Astrocyte (in vitro differentiated cells and primary cell): Measurements from ENCODE around the gene WWTR1. TPM values are rescaled to one million over a fixed set of nuclear protein-coding genes. Genes with fewer than 3 reads are reported as not detected.

ENCODE experiments used
- DNase-seq: peaks from one replicate; pipeline ENCODE4 v3.0.0-alpha.2; 2010; ENCODE audit warnings: low read depth
- FAIRE-seq: peaks from 2 replicates; lab custom pipeline; 2011; peaks lifted over from hg19 to GRCh38; lab: Jason Lieb, UNC
- H2AFZ ChIP-seq: 2 replicates; pipeline ENCODE4 v1.6.0; 2012; ENCODE audit warnings: low read depth, low read length, inconsistent platforms
- H3K27ac ChIP-seq: 2 replicates; pipeline ENCODE4 v1.5.1; 2011; ENCODE audit warnings: low read depth, low read length, inconsistent platforms
- H3K27me3 ChIP-seq: 2 replicates; pipeline ENCODE4 v1.6.0; 2011; ENCODE audit warnings: low read length, inconsistent platforms; ENCODE audit not compliant: insufficient read depth
- H3K36me3 ChIP-seq: 2 replicates; pipeline ENCODE4 v1.5.1; 2011; ENCODE audit warnings: low read length, inconsistent platforms; ENCODE audit not compliant: insufficient read depth
- H3K4me1 ChIP-seq: 2 replicates; pipeline ENCODE4 v1.5.1; 2011; ENCODE audit warnings: low read length, inconsistent platforms; ENCODE audit not compliant: insufficient read depth
- H3K4me2 ChIP-seq: 2 replicates; pipeline ENCODE4 v1.6.0; 2012; ENCODE audit warnings: low read length, inconsistent platforms
- H3K4me3 ChIP-seq: 2 replicates; pipeline ENCODE4 v1.5.1; 2011; ENCODE audit warnings: low read depth, mild to moderate bottlenecking, low read length, inconsistent platforms; ENCODE audit not compliant: insufficient read depth
- H3K79me2 ChIP-seq: 2 replicates; pipeline ENCODE4 v1.6.0; 2012; ENCODE audit warnings: mild to moderate bottlenecking, low read length, inconsistent platforms; ENCODE audit not compliant: insufficient read depth
- H3K9ac ChIP-seq: 2 replicates; pipeline ENCODE4 v1.6.0; 2012; ENCODE audit warnings: mild to moderate bottlenecking, low read length, inconsistent platforms
- H3K9me3 ChIP-seq: 2 replicates; pipeline ENCODE4 v1.5.1; 2012; ENCODE audit warnings: low read depth, mild to moderate bottlenecking, low read length, inconsistent platforms; ENCODE audit not compliant: insufficient read depth
- H4K20me1 ChIP-seq: 2 replicates; pipeline ENCODE4 v1.6.0; 2012; ENCODE audit warnings: low read length, inconsistent platforms; ENCODE audit not compliant: insufficient read depth
- H3K27ac Mint-ChIP-seq: one replicate; pipeline ENCODE4 v1.8.0; 2021; ENCODE audit warnings: mild to moderate bottlenecking, mixed read lengths; ENCODE audit not compliant: unreplicated experiment
- H3K27me3 Mint-ChIP-seq: one replicate; pipeline ENCODE4 v1.8.0; 2021; ENCODE audit warnings: low read depth, mixed read lengths; ENCODE audit not compliant: unreplicated experiment
- H3K36me3 Mint-ChIP-seq: one replicate; pipeline ENCODE4 v1.8.0; 2021; ENCODE audit warnings: low read depth, mixed read lengths; ENCODE audit not compliant: unreplicated experiment
- H3K4me1 Mint-ChIP-seq: one replicate; pipeline ENCODE4 v1.8.0; 2021; ENCODE audit warnings: low read depth, mixed read lengths; ENCODE audit not compliant: unreplicated experiment
- H3K4me3 Mint-ChIP-seq: one replicate; pipeline ENCODE4 v1.8.0; 2021; ENCODE audit warnings: mild to moderate bottlenecking, moderate library complexity, mixed read lengths; ENCODE audit not compliant: unreplicated experiment
- H3K9me3 Mint-ChIP-seq: one replicate; pipeline ENCODE4 v1.8.0; 2021; ENCODE audit warnings: mild to moderate bottlenecking, mixed read lengths; ENCODE audit not compliant: unreplicated experiment
- EZH2 ChIP-seq: IDR thresholded peaks from 2 replicates; pipeline ENCODE4 v1.6.1; 2012; ENCODE audit warnings: mild to moderate bottlenecking, low read length, inconsistent platforms; ENCODE audit not compliant: insufficient read depth
- total RNA-seq: library from RNA; stranded (reverse); gene quantifications from 2 replicates; pipeline ENCODE4 v1.2.1, GENCODE V29; 2021
- TF ChIP-seq, protein P1 (sequence below): IDR thresholded peaks from 2 replicates; pipeline ENCODE4 v1.5.1; 2011; ENCODE audit warnings: low read depth, mild to moderate bottlenecking, inconsistent platforms, low read length, moderate library complexity; ENCODE audit not compliant: insufficient read depth

WWTR1 gene
- total RNA-seq, 1 donor from 2014 or later, result 94.3 TPM

DNA sequence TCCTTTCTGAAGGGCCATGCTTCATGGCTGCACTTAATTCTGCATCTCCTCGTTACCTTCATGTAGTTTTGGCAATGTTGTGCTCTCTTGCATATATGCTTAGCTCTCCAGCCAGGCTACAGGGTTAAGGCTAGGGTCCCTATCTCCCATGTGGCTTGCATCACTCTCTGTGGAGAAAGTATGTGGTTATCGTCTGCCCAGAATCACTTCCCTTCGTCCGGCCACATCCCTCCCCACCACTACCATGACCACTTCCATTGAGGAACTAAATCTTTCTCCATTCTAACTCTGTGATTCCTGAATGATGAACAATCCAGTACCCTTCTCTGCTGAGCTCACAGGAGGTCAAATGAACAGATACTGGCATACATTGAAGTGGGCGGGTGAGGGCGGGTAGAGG is 34.0 kb downstream of the WWTR1 start:
- Histone ChIP-seq H3K27me3 (no peaks in the 10 kb centered on the region), H4K20me1 (peaks cover 62% of the 10 kb centered on the region), H3K27ac (no peak overlapping the region), H3K4me1 (peaks cover 49% of the 10 kb centered on the region), H2AFZ (no peak overlapping the region), H3K36me3 (no peaks in the 10 kb centered on the region), H3K4me3 (no peak overlapping the region), H3K4me2 (peak overlapping the region; percentile 14), H3K9me3 (no peaks in the 10 kb centered on the region), H3K79me2 (peaks cover 89% of the 10 kb centered on the region), H3K9ac (no peak overlapping the region)
- Mint-ChIP-seq H3K4me3 (no peak overlapping the region), H3K27me3 (no peaks in the 10 kb centered on the region), H3K9me3 (no peaks in the 10 kb centered on the region), H3K36me3 (peaks cover 14% of the 10 kb centered on the region), H3K27ac (peak overlapping the region; percentile 73), H3K4me1 (peaks cover 59% of the 10 kb centered on the region)
- DNase-seq (no peak), FAIRE-seq (no peak)
- TF ChIP-seq EZH2, result no peak
- TF ChIP-seq, protein P1, sequence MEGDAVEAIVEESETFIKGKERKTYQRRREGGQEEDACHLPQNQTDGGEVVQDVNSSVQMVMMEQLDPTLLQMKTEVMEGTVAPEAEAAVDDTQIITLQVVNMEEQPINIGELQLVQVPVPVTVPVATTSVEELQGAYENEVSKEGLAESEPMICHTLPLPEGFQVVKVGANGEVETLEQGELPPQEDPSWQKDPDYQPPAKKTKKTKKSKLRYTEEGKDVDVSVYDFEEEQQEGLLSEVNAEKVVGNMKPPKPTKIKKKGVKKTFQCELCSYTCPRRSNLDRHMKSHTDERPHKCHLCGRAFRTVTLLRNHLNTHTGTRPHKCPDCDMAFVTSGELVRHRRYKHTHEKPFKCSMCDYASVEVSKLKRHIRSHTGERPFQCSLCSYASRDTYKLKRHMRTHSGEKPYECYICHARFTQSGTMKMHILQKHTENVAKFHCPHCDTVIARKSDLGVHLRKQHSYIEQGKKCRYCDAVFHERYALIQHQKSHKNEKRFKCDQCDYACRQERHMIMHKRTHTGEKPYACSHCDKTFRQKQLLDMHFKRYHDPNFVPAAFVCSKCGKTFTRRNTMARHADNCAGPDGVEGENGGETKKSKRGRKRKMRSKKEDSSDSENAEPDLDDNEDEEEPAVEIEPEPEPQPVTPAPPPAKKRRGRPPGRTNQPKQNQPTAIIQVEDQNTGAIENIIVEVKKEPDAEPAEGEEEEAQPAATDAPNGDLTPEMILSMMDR, result no peak

DNA sequence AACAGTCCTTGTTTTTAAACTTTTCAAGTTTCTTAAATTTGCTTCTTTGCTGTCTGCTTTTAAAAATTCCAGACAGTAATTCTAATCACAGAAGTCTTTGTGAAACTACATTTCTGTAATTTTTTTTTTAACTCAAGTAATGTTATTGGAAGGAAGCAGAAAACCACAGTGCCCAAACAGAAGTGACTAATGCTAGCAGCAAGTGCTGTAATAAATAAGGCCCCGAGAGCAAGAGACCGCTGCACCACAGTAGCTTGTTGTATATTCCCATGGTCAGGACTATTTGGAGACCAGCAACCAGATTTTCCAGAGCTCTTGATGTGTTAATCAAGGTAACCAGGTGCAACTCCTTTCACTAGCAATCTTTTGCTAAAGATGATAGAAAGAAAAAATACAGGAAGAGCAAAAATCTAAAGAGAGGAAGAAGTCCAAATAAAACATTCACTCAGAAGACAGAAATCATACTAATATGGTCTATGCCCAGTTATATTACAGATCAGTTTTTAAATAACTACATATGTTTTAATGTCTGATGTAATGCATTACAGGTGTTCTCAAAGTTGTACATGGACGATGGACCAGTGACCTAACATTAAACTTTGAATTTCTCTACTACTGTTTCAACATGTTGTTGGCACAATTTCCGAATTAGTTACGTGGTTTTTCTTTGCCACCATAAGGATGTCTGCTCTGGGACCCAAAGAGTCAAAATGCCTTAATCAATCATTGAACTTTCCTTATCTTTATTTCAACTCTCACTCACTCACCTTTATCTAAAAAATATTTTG is 36.4 kb downstream of the WWTR1 start:
- H3K9me3 ChIP-seq, result no peaks in the 10 kb centered on the region
- peak overlapping the region; percentile 15 for H3K4me3 ChIP-seq
- no peak overlapping the region for H2AFZ ChIP-seq
- no peaks in the 10 kb centered on the region for H3K36me3 ChIP-seq
- peak overlapping the region; percentile 95 for H3K27ac ChIP-seq
- peaks cover 88% of the 10 kb centered on the region for H3K79me2 ChIP-seq
- peak; percentile 97 for DNase-seq
- H3K36me3 Mint-ChIP-seq, result peaks cover 11% of the 10 kb centered on the region
- H3K4me2 ChIP-seq, result peak overlapping the region; percentile 80
- no peaks in the 10 kb centered on the region for H3K9me3 Mint-ChIP-seq
- peaks cover 71% of the 10 kb centered on the region for H3K4me1 Mint-ChIP-seq
- H3K27me3 ChIP-seq, result no peaks in the 10 kb centered on the region
- H3K9ac ChIP-seq, result peak overlapping the region; percentile 77
- H3K4me1 ChIP-seq, result peaks cover 58% of the 10 kb centered on the region
- peak overlapping the region; percentile 92 for H3K27ac Mint-ChIP-seq
- H3K27me3 Mint-ChIP-seq, result no peaks in the 10 kb centered on the region
- TF ChIP-seq, protein P1, result no peak
- no peak for TF ChIP-seq EZH2
- peaks cover 63% of the 10 kb centered on the region for H4K20me1 ChIP-seq
- peak overlapping the region; percentile 24 for H3K4me3 Mint-ChIP-seq
- FAIRE-seq, result peak; percentile 65
